GM19025 (cell line): ENCODE data around the gene DTX4.
A peak's percentile ranks its signal among the peaks of the same experiment; 100 is the strongest.

Experiments
- ATAC-seq: cut with Tn5 transposase; IDR thresholded peaks from one replicate; pipeline ENCODE4 v1.9.1; 2021; ENCODE audit warnings: mild to moderate bottlenecking, low read depth, moderate library complexity; ENCODE audit not compliant: unreplicated experiment

The DTX4 gene

DNA sequence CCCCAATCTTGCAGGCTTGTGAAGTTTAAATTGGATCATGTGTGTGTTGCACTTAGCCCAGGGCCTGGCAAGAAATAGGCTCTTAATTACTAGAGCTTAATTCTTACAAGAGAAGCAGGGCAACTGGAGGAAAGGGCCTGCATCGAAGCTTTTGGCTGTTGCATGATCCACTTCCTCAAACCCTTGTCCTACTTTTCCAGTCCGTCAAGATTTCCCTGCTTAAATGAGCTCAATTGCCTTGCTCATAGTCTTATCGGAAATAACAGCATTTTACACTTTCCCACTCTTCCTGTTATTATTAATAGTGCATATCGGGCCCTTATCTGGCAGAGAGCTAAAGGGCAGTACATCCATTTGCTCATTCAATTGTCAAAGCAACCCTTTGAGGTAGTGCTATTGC lies 18.1 kb downstream of the DTX4 start:
- ATAC-seq = no peak

DNA sequence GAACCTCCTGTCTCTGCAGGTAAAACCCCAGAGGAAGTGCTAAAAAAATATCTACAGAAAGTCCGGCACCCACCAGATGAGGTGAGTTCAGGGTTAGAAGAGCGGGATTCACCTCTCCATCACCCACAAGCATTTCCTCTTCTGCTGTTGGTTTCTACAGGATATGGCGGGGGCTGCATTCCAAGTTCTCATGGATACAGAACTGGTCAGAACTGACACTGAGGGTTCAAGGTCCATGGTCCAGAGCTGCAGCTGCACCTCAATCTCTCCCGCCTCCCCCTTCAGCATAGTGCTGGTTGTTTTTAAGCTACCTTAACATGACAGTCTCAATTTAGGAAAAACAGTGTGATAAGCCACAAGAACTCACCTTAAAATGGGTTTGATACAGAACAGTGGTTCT lies 19.2 kb downstream of the DTX4 start:
- ATAC-seq = no peak

GRCh38 chr11:59191890-59192289 lies 20.0 kb downstream of the DTX4 start:
- ATAC-seq = no peak

- no peak for ATAC-seq
Measured at GRCh38 chr11:59192446-59193020, 20.6 kb downstream of the DTX4 start.

- no peak for ATAC-seq
Measured at GRCh38 chr11:59193587-59194130, 21.7 kb downstream of the DTX4 start.

DNA sequence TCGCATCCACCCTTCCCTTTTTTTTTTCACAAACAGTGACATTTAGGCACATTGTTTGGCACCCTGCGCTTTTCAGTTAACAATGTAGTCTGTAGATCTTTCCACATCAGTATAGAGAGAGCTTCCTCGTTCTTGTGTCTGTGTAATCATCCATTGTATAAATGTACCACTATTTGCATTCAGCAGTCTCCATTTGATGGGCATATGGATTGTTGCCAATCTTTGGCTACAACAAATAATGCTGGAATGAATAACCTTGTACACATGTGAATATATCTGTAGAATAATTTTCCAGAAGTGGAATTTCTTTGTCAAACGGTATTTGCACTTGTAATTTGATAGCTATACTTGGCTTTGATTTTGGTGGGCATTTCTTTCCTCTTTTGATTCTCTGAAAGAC lies 23.7 kb downstream of the DTX4 start:
- ATAC-seq = no peak

DNA sequence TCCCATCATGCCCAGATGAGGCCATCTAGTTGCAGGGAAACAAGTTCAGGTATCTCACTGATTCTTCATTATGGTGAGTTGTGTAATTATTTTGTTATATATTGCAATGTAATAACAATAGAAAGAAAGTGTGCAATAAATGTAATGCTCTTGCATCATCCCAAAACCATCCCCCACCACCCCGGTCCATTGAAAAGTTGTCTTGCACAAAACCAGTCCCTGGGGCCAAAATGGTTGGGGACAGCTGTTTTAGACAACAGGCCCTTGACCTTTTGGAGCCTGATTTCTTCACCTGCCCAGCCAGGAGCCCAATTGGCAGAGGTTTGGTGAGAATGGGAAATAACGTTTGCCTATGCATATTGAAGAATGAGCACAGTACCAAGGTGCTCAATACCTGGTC lies 24.8 kb downstream of the DTX4 start:
- no peak for ATAC-seq

DNA sequence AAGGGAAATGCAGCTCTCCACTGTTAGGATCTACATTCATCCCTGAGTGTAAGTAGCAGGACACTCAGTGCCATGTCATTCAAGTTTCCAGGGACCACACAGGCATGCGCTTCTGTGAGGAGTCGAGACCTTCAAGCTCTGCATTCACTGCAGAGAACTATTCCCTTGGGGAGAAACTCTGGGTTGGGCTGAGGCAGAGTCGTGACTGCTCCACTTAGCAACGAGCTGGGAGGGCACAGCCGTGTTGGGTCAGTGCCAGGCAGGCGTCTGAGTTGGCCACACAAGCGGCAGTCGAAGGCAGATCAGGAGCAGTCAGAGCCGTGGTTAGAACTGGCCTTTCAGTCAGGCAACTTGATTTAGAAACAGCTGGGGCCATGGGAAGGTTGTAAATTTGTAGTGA lies 26.1 kb downstream of the DTX4 start:
- no peak for ATAC-seq

- no peak for ATAC-seq
Measured at GRCh38 chr11:59198726-59199125, 26.8 kb downstream of the DTX4 start.

GRCh38 chr11:59199546-59200422 lies 27.9 kb downstream of the DTX4 start:
- ATAC-seq = peak; percentile 68

- ATAC-seq = no peak
Measured at GRCh38 chr11:59200423-59200746, 28.5 kb downstream of the DTX4 start.

DNA sequence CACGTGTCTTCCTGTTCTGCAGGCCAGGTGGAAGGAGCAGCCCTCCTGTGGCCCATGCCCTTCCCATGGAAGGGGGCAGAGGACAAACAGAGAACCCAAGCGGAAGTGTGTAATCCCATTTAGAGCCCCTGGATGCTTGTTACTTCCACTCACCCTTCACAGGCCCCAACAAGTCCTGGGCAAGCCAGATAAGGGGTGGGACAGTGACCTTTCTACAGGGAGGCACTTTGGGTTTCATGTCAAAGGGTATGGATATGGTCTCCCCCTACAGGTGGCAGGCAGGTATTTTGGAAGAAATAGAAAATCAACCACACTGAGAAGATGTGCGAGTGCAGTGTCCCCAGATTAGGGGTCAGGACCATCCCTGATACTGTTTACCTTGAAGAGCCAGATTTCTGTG lies 29.4 kb downstream of the DTX4 start:
- no peak for ATAC-seq

- no peak for ATAC-seq
Measured at GRCh38 chr11:59204746-59205145, 32.8 kb downstream of the DTX4 start.

- ATAC-seq = no peak
Measured at GRCh38 chr11:59205648-59206047, 33.7 kb downstream of the DTX4 start.

- ATAC-seq = no peak
Measured at GRCh38 chr11:59206635-59207034, 34.7 kb downstream of the DTX4 start.

DNA sequence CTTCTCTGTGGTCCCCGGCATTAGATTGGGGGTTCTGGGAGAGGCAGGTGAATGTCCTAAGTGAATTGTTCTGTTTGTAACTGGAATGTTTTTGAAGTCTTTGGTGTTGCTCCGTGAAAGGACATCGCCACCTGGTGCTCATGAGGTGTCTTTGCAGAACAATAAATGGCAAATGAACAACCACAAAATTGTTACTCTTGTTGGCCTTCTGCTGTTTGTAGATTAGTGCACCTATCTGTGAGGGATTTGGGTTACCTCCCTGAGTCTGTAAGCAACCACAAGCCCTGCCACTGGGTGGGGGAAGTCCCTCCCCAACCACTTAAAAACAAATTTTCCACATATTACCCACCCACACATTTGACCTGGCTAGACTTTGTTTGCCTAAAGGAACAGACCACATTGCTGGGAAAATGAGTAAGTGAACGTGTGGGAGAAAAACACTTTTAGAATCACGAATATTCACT lies 36.1 kb downstream of the DTX4 start:
- peak; percentile 53 for ATAC-seq

GRCh38 chr11:59208956-59209355 lies 37.0 kb downstream of the DTX4 start:
- ATAC-seq = no peak

DNA sequence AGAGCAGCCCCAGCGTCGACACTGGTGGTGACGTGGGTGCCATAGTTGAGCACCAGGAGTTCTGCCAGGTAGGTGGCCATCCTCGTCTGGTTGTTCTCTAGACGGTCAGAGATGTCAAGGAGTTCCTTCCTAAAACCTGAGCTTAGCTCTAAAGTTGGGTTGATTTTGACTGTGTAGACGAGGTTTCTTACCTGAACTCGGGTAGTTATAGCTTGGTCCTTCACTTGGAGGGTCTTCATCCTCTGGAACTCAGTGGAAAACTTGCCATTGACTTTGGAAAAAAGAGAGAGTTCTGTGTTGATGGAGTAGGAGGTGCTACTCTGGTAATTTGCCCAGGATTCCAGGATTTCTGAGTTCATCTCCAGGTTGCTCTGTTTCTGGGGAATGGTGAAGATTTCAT lies 40.3 kb downstream of the DTX4 start:
- ATAC-seq = no peak

DNA sequence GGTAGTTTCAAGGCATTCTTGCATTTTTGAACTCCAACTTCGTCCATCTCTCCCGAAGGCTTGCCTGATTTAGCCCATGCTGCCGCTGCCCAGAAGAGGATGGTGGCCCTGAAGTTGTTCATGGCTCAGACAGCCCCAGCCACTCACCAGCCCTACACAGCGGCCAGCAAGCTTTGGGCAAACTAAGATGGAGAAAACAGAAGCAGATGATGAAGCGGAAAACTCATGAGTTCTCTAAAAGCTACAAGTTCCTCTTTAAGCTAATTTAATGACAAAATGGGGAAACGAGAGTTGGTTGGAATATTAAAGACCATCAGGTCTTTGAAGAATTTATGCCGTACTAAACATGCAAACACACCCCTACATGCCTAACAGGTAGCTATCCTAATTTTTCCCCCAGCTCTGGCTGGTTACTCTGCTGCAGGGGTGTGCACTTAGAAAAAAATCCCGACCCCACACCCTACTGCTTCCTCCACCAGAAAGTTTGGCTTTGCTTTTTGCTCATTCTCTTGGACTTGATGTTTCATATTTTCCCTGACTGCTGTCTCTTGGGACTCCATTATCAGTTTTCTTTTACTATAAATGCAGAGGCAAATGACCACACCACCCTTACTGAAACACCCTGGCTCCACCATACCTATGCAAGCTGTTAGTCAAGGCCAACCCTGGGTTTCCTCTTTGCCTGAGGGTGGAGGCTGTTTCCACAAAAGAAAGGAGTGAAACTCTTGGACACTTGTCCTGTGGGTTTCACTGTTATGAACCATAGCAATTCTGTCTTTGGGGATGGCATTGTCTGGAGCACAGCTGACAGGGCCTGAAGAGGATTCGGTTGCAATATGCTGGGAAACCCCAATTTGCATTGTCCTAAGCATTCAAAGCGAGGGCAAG lies 41.1 kb downstream of the DTX4 start, which contains the start of gene MPEG1:
Gene MPEG1 (minus strand): TSS at position 184 of the 888 bp plus-strand sequence. CDS start 62 bp downstream, at position 122.
- ATAC-seq = peak; percentile 25

DNA sequence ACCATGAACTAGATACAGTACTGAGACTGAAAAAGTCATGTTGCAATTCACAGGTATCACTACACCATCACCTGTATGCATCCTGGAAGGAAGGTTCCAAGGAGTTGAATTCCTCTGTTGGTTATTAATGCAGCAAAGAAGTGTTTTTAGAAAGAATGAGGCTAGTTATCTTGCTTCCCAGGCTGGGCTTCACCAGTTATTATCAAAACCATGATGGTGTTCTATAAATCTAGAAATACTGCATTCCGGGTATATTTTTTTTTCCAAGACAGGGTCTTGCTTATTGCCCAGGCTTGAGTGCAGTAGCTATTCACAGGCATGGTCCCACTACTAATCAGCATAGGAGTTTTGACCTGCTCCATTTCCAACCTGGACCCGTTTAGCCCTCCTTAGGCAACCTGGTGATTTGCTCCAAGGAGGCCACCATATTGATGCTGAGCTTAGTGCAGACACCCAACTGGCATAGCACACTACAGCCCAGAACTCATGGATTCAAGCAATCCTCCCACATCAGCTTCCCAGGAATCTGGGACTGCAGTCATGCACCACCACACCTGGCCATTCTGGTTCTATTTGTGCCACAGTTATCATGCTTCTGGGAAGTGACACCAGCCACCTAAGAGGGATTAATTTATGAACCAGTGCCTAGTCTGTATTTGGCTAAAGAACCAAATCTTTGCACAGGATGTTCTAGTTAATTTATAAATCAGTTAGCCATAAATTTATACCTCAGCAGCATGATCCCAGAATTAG lies 42.4 kb downstream of the DTX4 start:
- no peak for ATAC-seq
